ENCODE data around the gene HSD17B1.

DNA sequence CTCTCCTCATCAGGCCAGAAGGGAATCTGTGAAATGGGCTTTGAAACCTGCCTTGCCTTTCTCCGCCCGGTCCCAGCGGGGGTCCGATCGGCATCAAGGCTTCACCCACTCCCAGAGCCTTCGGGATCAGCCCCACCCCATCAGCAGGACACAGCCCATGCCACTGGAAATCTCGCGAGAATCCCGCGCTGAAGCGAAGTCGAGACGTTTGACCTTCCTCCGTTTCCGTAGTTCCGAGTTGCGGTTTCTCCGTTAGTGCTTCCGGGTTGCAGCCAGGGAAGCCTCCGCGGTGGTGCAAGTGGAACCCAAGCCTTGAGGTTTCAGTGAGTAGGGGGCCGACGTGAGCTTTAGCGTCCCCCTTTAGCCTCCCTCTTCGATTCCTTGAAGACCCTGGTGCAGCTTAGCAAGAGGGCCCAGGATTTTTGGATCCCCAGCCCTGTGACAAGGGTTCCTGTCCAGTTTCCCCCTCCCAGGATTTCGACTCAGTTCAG is 9.2 kb downstream of the HSD17B1 start, which contains the start of gene COASY:
- TF ChIP-seq EP300 (IDR thresholded peaks at IDR 0.05; ENCODE audit: low read depth), result no peak
- TF ChIP-seq CTCF (IDR thresholded peaks at IDR 0.05), result no peak
